ENCODE results near the gene BHMT. TPM values are rescaled to one million over a fixed set of nuclear protein-coding genes. Genes with fewer than 3 reads are reported as not detected.

BHMT gene
- total RNA-seq, 1 donor from 2014 or later = not detected

- no peaks in the 10 kb centered on the region for H3K27me3 Mint-ChIP-seq (ENCODE audit: low read depth, unreplicated experiment)
- Histone ChIP-seq H3K27me3 (ENCODE audit: insufficient read depth, low read length) (no peaks in the 10 kb centered on the region), H3K9ac (ENCODE audit: low read length) (no peak overlapping the region), H3K9me3 (ENCODE audit: insufficient read depth, low read depth, low read length) (no peaks in the 10 kb centered on the region), H3K79me2 (ENCODE audit: insufficient read depth, low read length) (no peaks in the 10 kb centered on the region), H3K4me2 (ENCODE audit: low read length) (no peak overlapping the region), H3K27ac (ENCODE audit: low read depth, low read length) (no peak overlapping the region), H3K4me3 (ENCODE audit: insufficient read depth, low read depth, low read length) (no peak overlapping the region), H3K36me3 (ENCODE audit: insufficient read depth, low read length) (no peaks in the 10 kb centered on the region), H4K20me1 (ENCODE audit: insufficient read depth, low read length) (no peaks in the 10 kb centered on the region), H3K4me1 (ENCODE audit: insufficient read depth, low read length) (no peaks in the 10 kb centered on the region), H2AFZ (ENCODE audit: low read depth, low read length) (no peak overlapping the region)
- TF ChIP-seq EZH2 (IDR thresholded peaks at IDR 0.05; ENCODE audit: insufficient read depth, low read length) = no peak
- TF ChIP-seq CTCF (IDR thresholded peaks at IDR 0.05; ENCODE audit: insufficient read depth, low read depth, low read length) = no peak
- peaks cover 2% of the 10 kb centered on the region for H3K9me3 Mint-ChIP-seq (ENCODE audit: unreplicated experiment)
- DNase-seq (ENCODE audit: low read depth) (no peak), FAIRE-seq (no peak)
- H3K4me1 Mint-ChIP-seq (ENCODE audit: low read depth, unreplicated experiment) = peaks cover 7% of the 10 kb centered on the region
- H3K36me3 Mint-ChIP-seq (ENCODE audit: low read depth, unreplicated experiment) = no peaks in the 10 kb centered on the region
- no peak overlapping the region for H3K4me3 Mint-ChIP-seq (ENCODE audit: unreplicated experiment)
- no peak overlapping the region for H3K27ac Mint-ChIP-seq (ENCODE audit: unreplicated experiment)
Measured at GRCh38 chr5:79168031-79168430, 56.4 kb downstream of the BHMT start.

- H4K20me1 ChIP-seq (ENCODE audit: insufficient read depth, low read length) = no peaks in the 10 kb centered on the region
- peaks cover 7% of the 10 kb centered on the region for H3K4me1 Mint-ChIP-seq (ENCODE audit: low read depth, unreplicated experiment)
- no peaks in the 10 kb centered on the region for H3K36me3 Mint-ChIP-seq (ENCODE audit: low read depth, unreplicated experiment)
- H3K9me3 Mint-ChIP-seq (ENCODE audit: unreplicated experiment) = peaks cover 2% of the 10 kb centered on the region
- no peaks in the 10 kb centered on the region for H3K9me3 ChIP-seq (ENCODE audit: insufficient read depth, low read depth, low read length)
- TF ChIP-seq CTCF (IDR thresholded peaks at IDR 0.05; ENCODE audit: insufficient read depth, low read depth, low read length) = no peak
- no peak for TF ChIP-seq EZH2 (IDR thresholded peaks at IDR 0.05; ENCODE audit: insufficient read depth, low read length)
- no peak for FAIRE-seq
- no peaks in the 10 kb centered on the region for H3K4me1 ChIP-seq (ENCODE audit: insufficient read depth, low read length)
- H3K4me2 ChIP-seq (ENCODE audit: low read length) = no peak overlapping the region
- no peak for DNase-seq (ENCODE audit: low read depth)
- H3K27ac Mint-ChIP-seq (ENCODE audit: unreplicated experiment) = no peak overlapping the region
- no peaks in the 10 kb centered on the region for H3K27me3 Mint-ChIP-seq (ENCODE audit: low read depth, unreplicated experiment)
- H3K36me3 ChIP-seq (ENCODE audit: insufficient read depth, low read length) = no peaks in the 10 kb centered on the region
- no peaks in the 10 kb centered on the region for H3K79me2 ChIP-seq (ENCODE audit: insufficient read depth, low read length)
- no peak overlapping the region for H3K9ac ChIP-seq (ENCODE audit: low read length)
- H3K4me3 Mint-ChIP-seq (ENCODE audit: unreplicated experiment) = no peak overlapping the region
- H3K27me3 ChIP-seq (ENCODE audit: insufficient read depth, low read length) = no peaks in the 10 kb centered on the region
- H2AFZ ChIP-seq (ENCODE audit: low read depth, low read length) = no peak overlapping the region
- no peak overlapping the region for H3K4me3 ChIP-seq (ENCODE audit: insufficient read depth, low read depth, low read length)
- H3K27ac ChIP-seq (ENCODE audit: low read depth, low read length) = no peak overlapping the region
Measured at GRCh38 chr5:79170661-79171060, 59.1 kb downstream of the BHMT start.

GRCh38 chr5:79171635-79172245 is 60.1 kb downstream of the BHMT start:
- H3K4me1 Mint-ChIP-seq (ENCODE audit: low read depth, unreplicated experiment) = peaks cover 7% of the 10 kb centered on the region
- Histone ChIP-seq H3K27ac (ENCODE audit: low read depth, low read length) (no peak overlapping the region), H3K4me2 (ENCODE audit: low read length) (no peak overlapping the region), H3K27me3 (ENCODE audit: insufficient read depth, low read length) (no peaks in the 10 kb centered on the region), H3K9ac (ENCODE audit: low read length) (no peak overlapping the region), H2AFZ (ENCODE audit: low read depth, low read length) (no peak overlapping the region), H3K36me3 (ENCODE audit: insufficient read depth, low read length) (no peaks in the 10 kb centered on the region), H3K79me2 (ENCODE audit: insufficient read depth, low read length) (no peaks in the 10 kb centered on the region), H3K4me3 (ENCODE audit: insufficient read depth, low read depth, low read length) (no peak overlapping the region), H4K20me1 (ENCODE audit: insufficient read depth, low read length) (no peaks in the 10 kb centered on the region), H3K4me1 (ENCODE audit: insufficient read depth, low read length) (no peaks in the 10 kb centered on the region), H3K9me3 (ENCODE audit: insufficient read depth, low read depth, low read length) (no peaks in the 10 kb centered on the region)
- H3K36me3 Mint-ChIP-seq (ENCODE audit: low read depth, unreplicated experiment) = no peaks in the 10 kb centered on the region
- no peak overlapping the region for H3K27ac Mint-ChIP-seq (ENCODE audit: unreplicated experiment)
- H3K4me3 Mint-ChIP-seq (ENCODE audit: unreplicated experiment) = no peak overlapping the region
- FAIRE-seq (no peak), DNase-seq (ENCODE audit: low read depth) (no peak)
- H3K27me3 Mint-ChIP-seq (ENCODE audit: low read depth, unreplicated experiment) = no peaks in the 10 kb centered on the region
- peaks cover 2% of the 10 kb centered on the region for H3K9me3 Mint-ChIP-seq (ENCODE audit: unreplicated experiment)
- TF ChIP-seq CTCF (IDR thresholded peaks at IDR 0.05; ENCODE audit: insufficient read depth, low read depth, low read length) = no peak
- no peak for TF ChIP-seq EZH2 (IDR thresholded peaks at IDR 0.05; ENCODE audit: insufficient read depth, low read length)

All from astrocyte (in vitro differentiated cells and primary cell).